OCI-M1 (cell line): ENCODE results near the gene BHMT2.
A peak's percentile ranks its signal among the peaks of the same experiment; 100 is the strongest.

Source experiments
- DNase-seq: peaks from one replicate; lab custom pipeline; 2025; lab: John Stamatoyannopoulos, UW

The BHMT2 gene

DNA sequence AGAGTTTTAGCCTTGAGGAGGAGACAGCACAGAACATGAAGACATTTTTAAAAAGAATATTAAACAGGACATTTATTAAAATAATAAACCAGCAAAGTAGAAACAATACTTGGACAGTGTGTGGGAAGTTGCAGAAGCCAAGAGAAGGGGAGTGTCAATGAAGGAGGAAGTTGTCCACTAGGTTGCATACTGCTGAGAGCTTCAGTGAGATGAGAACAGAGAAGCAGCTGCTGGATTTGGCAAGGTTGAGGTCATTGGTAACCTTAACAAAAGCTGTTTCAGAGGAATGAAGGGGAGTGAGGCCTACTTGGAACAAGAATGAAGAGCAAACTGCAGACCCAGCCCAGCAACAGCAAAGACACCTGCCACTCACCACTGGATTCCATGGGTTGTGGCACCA lies 53.4 kb downstream of the BHMT2 start:
- peak; percentile 20 for DNase-seq

DNA sequence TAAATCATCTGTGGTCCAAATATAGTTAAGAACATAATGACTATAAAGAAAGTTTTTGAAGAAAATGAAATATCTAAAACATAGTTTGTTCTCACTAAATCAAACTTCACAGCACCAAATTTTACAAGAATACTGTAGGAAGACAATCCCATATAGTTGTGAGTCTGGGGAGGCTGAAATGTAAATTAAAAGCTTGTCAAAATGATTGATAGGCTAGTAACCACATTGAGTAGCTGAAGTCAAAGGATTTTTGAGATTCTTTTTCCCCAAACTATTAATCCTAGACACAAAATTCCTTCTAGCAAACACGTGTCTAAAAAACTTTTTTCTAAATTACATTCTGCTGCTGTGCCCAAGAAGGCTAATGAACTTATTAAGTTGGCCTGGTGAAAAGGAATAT lies 55.0 kb downstream of the BHMT2 start:
- no peak for DNase-seq

DNA sequence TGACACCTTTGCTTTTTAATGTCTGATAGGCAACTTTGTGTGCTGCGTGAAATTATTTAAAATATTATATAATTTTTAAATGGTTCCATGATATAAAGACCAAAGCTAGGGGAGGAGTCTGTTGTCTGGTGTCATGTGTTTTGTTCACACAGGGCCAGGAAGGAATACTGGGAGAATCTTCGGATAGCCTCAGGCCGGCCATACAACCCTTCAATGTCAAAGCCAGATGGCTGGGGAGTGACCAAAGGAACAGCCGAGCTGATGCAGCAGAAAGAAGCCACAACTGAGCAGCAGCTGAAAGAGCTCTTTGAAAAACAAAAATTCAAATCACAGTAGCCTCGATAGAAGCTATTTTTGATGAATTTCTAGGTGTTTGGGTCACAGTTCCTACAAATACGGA lies 61.2 kb downstream of the BHMT2 start:
- DNase-seq = no peak

DNA sequence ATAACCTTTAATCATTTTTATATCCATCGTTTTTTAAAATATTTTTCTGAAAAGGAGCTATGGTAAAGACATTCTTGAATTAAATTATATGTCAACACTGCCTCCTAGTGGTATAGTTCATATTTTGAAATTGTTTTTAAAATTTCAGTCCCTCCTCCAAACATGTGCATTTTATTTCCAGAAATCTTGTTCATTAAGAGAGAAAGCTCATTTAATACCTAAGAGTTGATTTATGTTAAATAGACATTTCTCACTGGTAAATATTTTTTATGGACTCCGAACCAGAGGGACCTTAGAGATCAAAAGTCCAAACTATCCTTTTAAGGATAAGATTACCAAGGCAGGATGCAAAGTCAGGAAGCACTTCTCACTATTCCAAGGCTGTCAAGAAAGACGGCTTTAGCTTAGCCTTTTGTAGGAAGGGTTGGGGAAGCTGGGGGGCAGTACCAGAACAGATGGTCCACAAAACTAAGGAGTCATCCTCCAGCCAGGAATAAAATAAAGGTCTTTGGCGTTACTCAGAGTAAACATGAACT lies 63.6 kb downstream of the BHMT2 start:
- peak; percentile 79 for DNase-seq

DNA sequence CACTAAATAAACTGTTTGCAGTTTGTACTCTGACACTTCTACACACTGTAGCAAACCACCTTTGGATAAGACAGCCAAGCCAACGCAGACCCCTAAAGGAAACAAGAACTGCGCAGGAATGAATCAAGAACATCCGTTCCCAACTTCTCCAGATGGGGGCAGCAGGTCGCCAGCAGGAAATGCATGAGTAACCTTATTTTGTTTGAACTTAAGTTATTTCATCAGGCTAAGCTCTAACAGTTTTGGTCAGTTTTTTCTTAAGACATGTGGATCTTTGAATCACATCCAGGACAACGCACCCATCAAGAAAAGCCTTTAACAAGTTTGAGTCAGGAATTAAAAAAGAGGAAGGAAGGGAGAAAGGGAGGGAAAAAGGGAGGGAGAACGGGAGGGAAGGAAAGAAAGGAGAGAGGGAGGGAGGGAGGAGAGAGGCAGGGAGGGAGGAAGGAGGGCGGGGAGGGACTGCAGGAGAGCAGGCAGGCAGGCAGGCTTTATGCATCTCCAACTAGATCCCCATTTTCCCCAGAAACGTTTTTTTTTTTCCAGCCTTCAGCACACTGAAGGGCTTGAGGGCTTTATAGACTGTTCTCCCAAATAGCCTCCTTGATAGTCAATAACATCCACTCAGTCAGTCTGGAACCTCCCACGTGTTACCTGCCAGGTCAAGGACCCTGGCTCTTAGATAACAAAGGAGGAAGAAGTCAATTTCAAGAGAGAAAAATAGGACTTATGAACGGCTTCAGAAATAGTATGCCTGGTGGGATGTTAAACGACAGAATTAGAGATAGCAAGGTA lies 64.3 kb downstream of the BHMT2 start:
- DNase-seq = peak; percentile 93

DNA sequence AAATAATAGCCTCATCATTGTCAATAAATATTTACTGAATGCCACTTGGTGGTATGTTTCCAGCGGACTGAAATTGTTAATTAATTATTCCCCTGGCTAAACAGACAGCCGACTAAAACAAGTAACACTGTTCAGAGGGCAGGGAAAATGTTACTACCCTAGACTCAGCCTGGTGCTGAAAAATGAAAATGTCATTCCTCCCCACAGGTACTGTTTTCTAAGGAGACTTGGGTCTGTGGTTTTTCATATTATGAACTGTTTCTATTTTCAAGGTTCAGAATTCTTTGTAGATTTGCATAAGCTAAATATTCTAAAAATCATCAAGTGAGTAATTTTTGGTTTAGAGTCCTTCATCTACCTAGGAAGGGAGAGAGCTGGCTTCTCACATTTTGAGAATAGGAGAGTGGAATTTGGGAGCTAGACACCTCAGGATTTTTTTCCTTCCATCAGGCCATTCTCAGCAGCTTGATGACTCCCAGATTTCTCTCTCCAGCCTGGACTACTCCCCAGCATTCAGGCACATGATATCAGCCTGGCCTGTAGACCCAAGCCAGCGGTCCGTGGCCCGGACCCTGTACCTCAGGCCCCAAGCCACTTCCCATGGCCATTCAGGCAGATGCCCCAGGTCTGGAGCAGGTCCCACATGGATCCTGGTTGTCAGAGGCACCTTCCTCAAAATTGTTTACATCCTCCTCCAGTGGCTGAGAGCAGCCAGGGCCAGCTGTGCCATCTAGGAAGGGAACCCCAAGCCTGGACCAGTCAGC lies 66.4 kb downstream of the BHMT2 start:
- no peak for DNase-seq

DNA sequence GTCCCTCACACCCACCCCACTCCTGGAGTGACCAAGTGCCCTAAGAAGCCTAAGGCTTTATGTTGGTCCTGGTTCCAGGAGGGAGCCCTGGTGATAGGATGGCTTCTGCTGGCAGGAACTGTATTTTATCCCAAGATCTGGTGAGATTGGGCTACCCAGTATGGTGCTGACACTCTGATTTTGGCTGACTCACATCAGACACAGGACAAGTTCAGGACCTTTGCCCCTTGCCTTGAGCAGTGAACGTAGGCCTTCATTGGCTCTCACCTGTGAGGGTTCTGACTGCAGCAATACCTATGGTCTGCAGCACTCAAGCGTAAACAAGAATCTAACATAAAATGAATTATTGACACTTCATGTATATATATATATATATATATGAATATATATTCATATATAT lies 67.1 kb downstream of the BHMT2 start:
- no peak for DNase-seq
